Neural crest cell (in vitro differentiated cells): ENCODE results near the gene YWHAH. TPM values are rescaled to one million over a fixed set of nuclear protein-coding genes. Genes with fewer than 3 reads are reported as not detected.
"Not testable (repeated sequence)": the region's sequence is repeated elsewhere in the genome, so short reads cannot be mapped to it uniquely, and the experiment has no call there.

Experiments used
- DNase-seq: peaks from one replicate; pipeline ENCODE4 v3.0.0; 2021; ENCODE audit warnings: low read depth, mixed read lengths, low spot score
- H3K27ac Mint-ChIP-seq: one replicate; pipeline ENCODE4 v1.8.0; 2021; ENCODE audit warnings: mild to moderate bottlenecking, mixed read lengths; ENCODE audit not compliant: unreplicated experiment
- H3K27me3 Mint-ChIP-seq: 2 replicates; pipeline ENCODE4 v1.8.0; 2021; ENCODE audit warnings: low read depth, mild to moderate bottlenecking, mixed read lengths
- H3K36me3 Mint-ChIP-seq: 2 replicates; pipeline ENCODE4 v1.8.0; 2021; ENCODE audit warnings: low read depth, mild to moderate bottlenecking, mixed read lengths
- H3K4me1 Mint-ChIP-seq: 2 replicates; pipeline ENCODE4 v1.8.0; 2021; ENCODE audit warnings: mixed read lengths
- H3K4me3 Mint-ChIP-seq: one replicate; pipeline ENCODE4 v1.8.0; 2021; ENCODE audit warnings: mild to moderate bottlenecking, mixed read lengths
- H3K9me3 Mint-ChIP-seq: 2 replicates; pipeline ENCODE4 v1.8.0; 2021; ENCODE audit warnings: mixed read lengths
- CTCF ChIP-seq: fragments of 200-600 bp; sonication (generic); conservative IDR thresholded peaks from 2 replicates; pipeline ENCODE4 v1.5.0; 2021; ENCODE audit warnings: antibody characterized with exemption, mild to moderate bottlenecking
- total RNA-seq: library from RNA; stranded (reverse); gene quantifications from 2 replicates; pipeline ENCODE4 v1.2.1, GENCODE V29; 2021

The YWHAH gene
- total RNA-seq, 1 donor from 2014 or later = 162 TPM

DNA sequence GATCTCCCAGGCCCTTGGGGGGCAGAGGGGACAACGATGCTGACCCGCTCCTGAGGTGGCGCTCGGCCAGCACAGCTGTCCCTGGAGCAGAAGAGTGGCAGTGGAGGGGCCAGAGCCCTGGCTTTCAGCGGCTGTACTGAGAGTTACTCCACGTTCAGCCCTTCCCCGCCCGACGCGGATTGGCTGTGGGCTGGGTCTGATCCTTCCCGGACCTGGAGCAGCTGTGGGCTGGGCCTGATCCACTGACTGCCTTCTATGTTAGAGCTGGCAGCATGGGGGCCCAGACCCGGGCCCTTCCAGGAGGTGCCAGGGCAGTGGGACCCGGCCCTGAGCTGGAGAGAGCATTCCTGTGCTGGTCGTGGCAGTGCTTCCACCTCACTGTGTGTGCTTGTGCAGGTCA is 27.8 kb downstream of the YWHAH start:
- H3K9me3 Mint-ChIP-seq = no peaks in the 10 kb centered on the region
- H3K4me3 Mint-ChIP-seq = no peak overlapping the region
- peaks cover 9% of the 10 kb centered on the region for H3K4me1 Mint-ChIP-seq
- TF ChIP-seq CTCF = no peak
- H3K36me3 Mint-ChIP-seq = no peaks in the 10 kb centered on the region
- H3K27me3 Mint-ChIP-seq = peaks cover 11% of the 10 kb centered on the region
- no peak for DNase-seq
- H3K27ac Mint-ChIP-seq = no peak overlapping the region

- Mint-ChIP-seq H3K4me1 (peaks cover 9% of the 10 kb centered on the region), H3K4me3 (no peak overlapping the region), H3K36me3 (no peaks in the 10 kb centered on the region), H3K27ac (no peak overlapping the region), H3K9me3 (no peaks in the 10 kb centered on the region), H3K27me3 (peaks cover 11% of the 10 kb centered on the region)
- no peak for DNase-seq
- no peak for TF ChIP-seq CTCF
These were observed 29.4 kb downstream of the YWHAH start for GRCh38 chr22:31973739-31974138.

DNA sequence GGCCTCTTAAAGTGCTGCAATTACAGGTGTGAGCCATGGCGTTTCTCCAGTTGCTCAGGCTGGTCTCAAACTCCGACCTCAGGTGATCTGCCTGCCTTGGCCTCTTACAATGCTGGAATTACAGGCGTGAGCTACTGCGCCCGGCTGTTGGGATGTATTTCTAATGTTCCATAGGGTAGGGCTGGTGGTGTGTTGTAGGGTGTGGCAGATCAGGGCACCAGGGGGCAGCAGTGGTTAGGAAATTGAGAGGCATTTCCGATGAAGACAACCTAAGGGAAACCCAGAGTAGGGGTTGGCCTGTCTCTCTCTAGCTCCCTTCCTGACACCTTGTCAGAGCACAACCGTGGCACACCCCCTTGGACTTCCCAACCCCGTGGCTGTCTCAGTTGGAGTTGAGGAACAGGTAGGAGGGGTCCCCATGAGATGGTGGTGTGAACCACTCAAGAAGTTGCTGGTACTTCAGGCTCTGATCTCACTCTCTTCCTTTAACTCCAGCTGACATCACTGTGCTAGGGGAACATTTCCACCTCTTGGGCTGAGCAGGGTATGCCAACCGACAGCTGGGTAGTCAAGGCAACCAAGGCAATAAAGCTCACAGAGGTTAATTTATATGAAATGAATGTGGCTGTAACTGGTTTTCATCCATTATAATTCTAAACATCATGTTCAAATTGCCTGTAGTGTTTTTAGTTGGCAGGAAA is 33.0 kb downstream of the YWHAH start:
- DNase-seq = peak; percentile 84
- Mint-ChIP-seq H3K4me3 (no peak overlapping the region), H3K4me1 (peaks cover 4% of the 10 kb centered on the region), H3K9me3 (no peaks in the 10 kb centered on the region), H3K36me3 (no peaks in the 10 kb centered on the region), H3K27ac (no peak overlapping the region), H3K27me3 (peaks cover 5% of the 10 kb centered on the region)
- TF ChIP-seq CTCF = peak; percentile 82

DNA sequence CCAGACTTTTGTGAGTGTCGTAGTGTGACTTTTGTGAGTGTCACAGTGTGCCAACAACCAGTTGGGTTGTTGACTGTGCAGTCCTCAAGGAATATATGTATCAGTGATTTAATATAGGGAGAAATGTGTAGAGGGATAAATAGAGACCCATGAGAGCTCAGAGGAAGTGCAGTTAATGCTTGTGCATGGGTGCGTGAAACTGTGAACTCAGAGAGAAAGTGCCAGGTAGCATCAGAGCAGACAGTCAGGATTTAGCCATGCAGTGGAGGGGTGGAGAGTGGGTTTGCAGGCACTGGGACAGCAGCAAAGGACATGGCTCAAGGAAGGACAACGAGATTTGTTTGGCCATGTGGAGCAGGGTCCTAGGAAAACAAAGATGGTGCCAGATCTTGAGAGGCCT is 33.6 kb downstream of the YWHAH start:
- Mint-ChIP-seq H3K36me3 (no peaks in the 10 kb centered on the region), H3K27ac (no peak overlapping the region), H3K4me3 (no peak overlapping the region), H3K9me3 (no peaks in the 10 kb centered on the region), H3K27me3 (peaks cover 5% of the 10 kb centered on the region), H3K4me1 (peaks cover 4% of the 10 kb centered on the region)
- no peak for TF ChIP-seq CTCF
- DNase-seq = no peak

DNA sequence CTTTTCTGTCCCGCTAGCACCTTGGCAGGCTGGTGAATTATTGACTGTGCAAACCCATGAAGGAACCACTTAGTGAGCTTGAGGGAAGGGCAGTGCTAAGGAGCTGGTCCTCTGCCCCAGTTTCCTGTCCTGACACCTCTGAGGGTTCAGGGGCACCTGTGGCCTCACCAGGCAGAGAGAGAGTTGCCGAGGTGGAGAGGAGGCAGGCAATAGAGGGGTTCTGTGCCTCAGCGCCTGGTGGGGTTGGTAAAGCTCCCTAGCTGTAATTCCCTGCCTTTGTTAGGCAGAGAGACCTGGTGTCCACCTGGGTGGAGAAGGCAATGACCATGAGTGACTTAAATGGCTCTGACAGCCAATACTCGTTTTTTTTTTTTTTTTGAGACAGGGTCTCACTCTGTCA is 36.3 kb downstream of the YWHAH start:
- H3K27me3 Mint-ChIP-seq = peaks cover under 1% of the 10 kb centered on the region
- no peak for TF ChIP-seq CTCF
- DNase-seq = no peak
- H3K4me1 Mint-ChIP-seq = peaks cover 4% of the 10 kb centered on the region
- no peaks in the 10 kb centered on the region for H3K9me3 Mint-ChIP-seq
- H3K27ac Mint-ChIP-seq = no peak overlapping the region
- H3K36me3 Mint-ChIP-seq = no peaks in the 10 kb centered on the region
- no peak overlapping the region for H3K4me3 Mint-ChIP-seq

DNA sequence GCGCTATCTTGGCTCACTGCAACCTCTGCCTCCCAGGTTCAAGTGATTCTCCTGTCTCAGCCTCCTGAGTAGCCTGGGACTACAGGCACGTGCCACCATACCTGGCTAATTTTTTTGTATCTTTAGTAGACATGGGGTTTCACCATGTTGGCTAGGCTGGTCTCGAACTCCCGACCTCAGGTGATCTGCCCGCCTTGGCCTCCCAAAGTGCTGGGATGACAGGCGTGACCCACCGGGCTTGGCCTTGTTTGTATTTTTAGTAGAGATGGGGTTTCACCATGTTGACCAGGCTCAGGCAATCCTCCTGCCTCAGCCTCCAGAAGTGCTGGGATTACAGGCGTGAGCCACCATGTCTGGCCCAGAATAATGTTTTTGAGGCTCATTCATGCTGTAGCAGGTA is 37.6 kb downstream of the YWHAH start:
- H3K36me3 Mint-ChIP-seq, H3K4me1 Mint-ChIP-seq, H3K27me3 Mint-ChIP-seq, H3K9me3 Mint-ChIP-seq, H3K27ac Mint-ChIP-seq, DNase-seq, H3K4me3 Mint-ChIP-seq: not testable (repeated sequence)
